GM21390 (cell line): ENCODE measurements around the gene MINDY4B.

ENCODE experiments used
- ATAC-seq: cut with Tn5 transposase; IDR thresholded peaks from one replicate; pipeline ENCODE4 v1.9.1; 2021; ENCODE audit not compliant: unreplicated experiment

The MINDY4B gene

DNA sequence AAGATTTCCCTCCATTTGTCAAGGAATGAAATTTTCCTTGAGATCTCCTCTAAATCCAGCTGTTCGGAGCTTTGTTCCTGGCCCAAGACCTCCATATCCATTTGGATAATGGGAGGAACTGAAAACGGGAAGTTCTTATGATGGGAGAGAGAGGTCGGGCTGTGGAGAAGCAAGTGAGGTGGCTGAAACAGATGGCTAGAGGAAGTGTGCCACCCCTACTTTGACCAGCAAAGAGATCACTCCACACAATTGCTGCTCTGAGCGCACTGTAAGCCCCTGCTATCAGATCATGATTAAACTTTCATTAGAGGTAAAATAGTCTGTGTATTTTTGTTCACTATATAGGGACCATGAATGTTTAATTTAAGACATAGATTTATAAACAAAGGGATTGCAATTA lies at the start of gene MINDY4B:
TSS of gene MINDY4B (minus strand) at position 101 of the 400 bp plus-strand sequence. CDS start at position 101, 0 bp downstream.
- ATAC-seq: no peak

DNA sequence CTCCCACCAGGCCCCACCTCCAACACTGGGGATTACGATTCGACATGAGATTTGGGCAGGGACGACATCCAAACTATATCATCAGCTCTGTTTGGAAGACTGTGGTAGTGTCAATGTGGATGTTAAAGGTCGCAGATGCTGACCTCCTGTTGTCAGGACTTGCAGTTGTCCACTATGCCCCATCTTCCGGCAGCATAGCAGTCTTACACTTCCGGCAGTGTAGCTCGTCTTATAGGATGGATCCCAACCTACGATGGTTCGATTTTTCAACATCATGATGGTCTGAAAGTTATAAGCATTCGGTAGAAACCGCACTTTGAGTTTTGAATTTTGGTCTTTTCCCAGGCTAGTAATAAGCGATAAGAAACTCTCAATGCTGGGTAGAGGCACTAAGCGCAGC lies 46.7 kb upstream of the MINDY4B start:
- no peak for ATAC-seq

DNA sequence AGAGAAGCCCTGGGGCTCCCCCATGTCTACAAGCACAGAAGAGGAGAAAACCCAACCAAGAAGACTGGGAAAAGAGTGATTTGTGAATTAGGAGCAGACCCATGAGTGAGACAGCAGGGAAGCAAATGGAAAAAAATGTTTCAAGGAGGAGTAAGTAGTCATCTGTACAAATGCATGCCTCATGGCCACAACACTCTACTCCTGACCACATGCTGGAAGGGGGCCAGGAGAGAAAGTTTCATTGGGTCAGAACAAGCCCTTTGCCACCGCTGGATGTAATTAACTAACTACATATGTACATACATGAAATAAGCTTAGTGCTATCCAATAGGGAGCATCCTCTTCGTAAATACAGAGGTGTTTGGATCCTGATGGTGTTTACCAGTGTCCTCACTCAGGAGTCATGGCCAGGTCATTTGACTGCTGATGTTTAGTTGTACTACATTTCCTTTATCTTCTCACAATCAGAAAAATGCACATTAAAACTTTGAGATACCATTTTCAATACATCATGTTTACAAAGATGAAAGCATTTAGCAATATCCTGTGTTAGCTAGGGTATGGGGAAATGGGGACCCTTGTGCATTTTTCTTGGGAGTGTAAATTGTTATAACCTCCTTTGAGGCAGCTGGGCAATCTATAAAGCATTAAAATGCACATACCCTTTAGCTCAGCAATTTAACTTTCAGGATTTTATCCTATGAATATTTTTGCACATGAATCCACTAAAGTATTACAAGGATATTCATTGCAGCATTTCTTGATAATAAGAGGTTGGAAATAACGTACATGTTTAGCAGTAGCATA lies 40.2 kb upstream of the MINDY4B start:
- ATAC-seq: no peak

DNA sequence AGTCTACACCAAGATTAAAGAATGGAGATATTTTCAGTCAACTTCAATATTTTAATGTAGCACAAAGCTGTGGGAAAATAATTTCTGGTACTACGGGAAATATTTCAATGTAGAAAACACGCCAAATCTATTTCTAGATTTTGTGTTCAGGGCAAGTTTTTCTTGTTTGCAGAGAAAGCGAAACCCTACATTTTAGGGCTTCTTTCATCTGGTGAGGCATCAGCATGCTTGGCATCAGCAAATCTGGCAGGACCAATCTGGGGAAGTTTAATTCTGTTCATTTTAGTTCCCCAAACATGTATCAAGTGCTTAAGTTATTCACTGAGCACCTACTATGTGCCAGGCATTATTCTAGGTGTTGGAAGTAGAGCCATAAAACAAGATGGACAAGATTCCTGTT lies 37.0 kb upstream of the MINDY4B start:
- no peak for ATAC-seq

DNA sequence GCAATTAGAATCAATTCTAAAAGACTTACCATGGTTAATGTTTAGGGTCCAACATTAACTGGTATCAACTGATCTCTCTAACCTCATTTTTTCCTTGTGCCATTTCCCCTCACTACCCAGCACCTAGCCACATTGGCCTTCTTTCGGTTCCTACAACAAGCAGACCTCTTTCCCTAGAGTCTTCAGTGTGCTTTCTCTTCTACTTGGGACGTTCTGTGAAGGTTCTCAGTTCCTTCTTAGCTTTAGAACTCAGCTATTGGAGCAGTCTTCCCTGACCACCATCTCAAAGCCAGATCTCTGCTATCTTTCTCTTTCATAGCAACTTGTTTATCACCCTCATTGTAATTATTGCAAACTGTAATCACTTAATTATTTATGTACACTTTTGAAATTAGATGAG lies 31.5 kb upstream of the MINDY4B start:
- peak; percentile 94 for ATAC-seq

DNA sequence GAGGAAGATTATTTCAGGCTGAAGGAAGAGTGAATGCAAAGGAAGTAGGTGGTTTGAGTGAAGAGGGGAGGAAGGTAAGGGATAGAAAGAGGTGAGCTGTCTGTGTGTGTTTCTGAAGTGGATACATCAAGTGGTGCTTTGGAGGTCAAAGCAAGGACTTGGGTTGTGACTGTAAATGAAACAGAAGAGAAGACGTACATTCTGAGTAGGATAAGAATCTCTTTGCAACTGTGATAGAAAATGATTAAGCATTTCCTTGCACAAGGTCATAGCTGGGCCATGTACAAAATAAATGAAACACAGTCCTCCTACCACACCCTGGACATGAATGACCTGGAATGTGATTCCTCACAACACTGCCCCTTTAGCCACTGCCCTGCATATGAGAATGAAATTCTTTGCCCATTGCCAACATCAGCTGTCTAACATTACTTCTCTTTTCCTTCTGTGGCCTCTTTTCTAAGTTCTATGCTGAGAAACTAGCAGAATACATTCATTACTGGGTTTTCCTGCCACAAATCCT lies 28.3 kb upstream of the MINDY4B start:
- no peak for ATAC-seq

DNA sequence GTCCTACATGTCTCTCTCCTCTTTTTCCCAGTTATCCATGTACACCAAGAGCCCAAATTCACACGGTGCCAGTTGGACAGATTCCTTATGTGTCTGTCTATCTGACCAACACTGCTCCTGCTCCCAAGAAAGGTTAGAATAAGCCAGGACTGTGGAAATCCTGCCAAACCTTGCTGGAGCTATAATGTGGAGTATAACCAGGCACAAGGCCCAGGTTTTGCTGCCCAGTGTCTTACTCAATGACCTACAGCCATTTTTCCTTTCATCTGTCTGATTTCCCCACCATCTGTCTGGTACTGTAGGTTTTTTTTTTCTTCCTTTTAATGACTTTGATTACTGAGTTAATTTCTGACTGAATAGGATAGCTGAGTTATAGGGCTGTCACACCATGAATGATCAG lies 26.5 kb upstream of the MINDY4B start:
- ATAC-seq: no peak

DNA sequence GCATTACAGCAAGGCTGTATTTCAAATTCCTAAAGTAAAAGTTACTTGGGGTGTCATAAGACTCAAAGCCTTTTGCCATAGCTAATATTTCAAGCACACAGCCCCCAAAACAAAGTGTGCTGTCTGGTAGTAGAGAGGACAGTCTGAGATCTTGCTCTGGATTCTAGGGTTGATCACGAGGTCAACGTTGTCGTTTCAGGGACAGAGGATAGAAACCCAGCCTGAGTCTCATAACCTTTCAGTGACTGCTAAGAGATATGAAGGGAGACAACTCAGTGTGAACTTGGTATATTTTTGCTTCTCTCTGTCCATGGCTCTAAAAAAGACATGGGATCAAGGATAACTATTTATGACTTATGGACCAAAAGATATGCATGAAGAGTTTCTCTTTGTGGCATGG lies 25.6 kb upstream of the MINDY4B start:
- no peak for ATAC-seq

DNA sequence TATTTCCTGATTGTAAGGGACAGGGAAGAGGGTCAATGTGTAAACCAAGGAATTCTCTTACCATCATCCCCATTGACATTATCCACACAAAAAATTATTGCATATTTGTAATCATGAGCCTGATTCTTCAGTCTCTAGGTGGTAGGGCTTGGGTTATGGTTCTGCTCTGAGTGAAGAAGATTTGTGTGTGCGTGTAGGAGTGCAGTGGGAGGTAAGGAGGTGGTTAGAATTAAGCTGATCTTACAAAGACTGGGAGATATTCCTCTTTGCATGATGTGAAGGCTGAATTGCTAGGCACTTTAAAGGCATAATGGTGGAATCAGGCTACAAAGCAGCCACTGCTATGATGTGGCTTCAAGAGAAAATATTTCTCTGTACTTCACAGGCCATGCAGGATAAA lies 23.0 kb upstream of the MINDY4B start:
- no peak for ATAC-seq

DNA sequence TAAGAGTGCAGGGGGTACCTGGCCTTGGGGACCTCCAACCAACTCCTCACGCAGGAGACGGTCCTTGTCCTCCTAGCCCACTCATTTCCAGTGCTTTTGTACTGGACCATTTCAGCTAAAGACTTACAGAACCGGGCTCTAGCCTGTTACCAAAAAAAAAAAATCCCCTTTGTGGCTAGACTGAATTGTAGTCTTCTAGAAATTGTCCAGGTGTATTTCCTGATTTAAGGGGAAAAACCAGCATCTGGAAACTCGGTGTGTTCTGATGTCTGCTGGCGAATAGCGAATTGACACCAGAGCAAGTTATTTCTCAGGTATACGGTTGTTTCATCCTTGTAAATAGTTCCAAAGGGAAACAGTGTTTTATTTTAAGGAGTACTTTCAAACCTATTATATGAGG lies 21.1 kb upstream of the MINDY4B start:
- no peak for ATAC-seq

DNA sequence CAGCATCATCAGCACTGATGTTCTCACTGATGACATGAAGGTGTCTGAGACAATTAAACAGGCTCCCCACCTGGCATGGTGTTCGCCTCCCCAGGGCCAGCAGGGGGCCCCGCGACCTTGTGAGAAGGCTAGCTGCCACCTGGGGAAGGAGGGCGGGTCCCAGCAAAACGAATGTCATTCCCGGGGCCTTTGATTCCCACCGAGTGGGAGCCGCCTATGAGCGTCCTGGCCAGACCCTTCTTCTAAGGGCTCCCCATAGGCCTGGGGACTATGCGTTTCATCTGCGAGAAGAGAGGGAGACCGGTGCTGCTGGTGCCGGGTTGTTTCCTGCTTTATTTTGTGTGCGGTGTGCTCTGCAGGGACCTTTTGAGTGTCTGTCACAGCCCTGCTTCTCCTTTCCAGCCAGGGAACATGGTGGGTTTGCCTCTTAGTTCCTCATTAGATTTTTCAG lies 20.5 kb upstream of the MINDY4B start:
- peak; percentile 89 for ATAC-seq

DNA sequence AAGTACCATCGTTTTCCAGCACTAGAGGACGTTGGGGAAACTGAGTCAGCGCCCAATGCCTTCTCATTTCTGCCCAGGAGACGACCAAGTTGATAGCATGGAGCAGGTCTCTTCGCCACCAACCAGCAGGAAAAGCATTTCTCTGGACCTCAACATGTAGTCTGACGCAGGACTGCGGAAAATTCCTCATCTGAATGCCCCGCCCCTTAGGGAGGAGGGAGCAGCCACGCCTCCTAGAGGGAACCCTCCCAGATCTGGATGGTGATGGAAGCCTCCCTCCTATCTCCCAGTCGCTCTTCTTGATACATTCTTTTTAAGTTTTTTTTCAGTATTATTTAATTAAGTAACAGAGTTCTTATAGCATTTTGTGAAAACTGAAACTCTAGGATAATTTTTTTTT lies 17.4 kb upstream of the MINDY4B start:
- no peak for ATAC-seq

DNA sequence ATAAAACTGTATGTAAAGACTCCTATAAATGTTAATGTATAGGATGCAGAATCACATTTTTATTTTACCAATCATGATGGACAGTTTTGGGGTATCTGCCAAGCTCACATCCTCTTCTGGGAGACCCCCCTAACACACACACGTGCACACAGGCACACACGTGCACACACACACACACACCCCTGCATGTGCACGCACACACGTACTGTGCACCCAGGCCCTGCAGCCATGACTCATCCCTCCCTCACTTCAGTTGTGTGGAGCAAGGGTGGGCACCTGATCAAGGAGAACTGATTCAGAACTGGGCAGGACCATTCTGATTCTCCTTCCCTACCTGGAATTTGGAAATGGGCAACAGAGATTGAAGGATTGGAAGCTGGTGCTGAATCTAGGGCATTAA lies 16.0 kb upstream of the MINDY4B start:
- ATAC-seq: no peak

DNA sequence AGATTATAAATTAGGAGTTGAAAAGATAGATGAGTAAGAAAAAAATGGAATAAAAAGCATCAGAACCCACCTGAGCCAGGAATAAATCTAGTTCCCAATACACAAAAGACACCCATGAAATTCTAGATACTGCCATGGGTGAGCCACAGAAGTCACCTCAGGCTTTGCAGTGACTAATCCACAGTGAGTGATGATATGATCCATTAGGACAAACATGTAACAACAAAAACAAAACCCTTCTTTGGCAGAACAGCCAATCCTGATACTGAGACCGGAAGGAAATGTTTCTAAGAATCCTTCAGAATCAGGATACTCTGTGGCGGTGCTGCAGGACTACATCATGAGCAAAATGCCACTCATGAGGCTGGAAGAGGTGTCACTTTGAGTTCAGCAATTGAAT lies 15.0 kb upstream of the MINDY4B start:
- ATAC-seq: no peak

DNA sequence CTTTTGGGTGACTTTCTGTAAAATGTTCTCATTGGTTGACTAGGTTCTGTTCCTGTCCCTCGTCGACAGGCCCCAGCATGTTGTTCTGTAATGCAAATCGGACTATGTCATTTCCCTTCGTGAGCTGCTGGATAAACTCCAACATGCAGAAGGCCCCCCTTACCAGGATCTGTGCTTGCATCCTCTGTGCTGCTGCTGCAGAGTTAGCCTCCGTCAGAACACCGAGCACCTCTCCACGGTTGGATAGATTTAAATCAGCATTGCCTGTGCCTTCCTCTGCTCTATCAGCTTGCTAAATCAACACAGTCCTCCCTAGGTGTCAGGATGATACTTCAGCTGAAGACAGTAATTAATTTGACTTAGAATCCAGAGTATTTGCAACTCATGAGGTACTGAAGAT lies 12.7 kb upstream of the MINDY4B start:
- ATAC-seq: no peak

DNA sequence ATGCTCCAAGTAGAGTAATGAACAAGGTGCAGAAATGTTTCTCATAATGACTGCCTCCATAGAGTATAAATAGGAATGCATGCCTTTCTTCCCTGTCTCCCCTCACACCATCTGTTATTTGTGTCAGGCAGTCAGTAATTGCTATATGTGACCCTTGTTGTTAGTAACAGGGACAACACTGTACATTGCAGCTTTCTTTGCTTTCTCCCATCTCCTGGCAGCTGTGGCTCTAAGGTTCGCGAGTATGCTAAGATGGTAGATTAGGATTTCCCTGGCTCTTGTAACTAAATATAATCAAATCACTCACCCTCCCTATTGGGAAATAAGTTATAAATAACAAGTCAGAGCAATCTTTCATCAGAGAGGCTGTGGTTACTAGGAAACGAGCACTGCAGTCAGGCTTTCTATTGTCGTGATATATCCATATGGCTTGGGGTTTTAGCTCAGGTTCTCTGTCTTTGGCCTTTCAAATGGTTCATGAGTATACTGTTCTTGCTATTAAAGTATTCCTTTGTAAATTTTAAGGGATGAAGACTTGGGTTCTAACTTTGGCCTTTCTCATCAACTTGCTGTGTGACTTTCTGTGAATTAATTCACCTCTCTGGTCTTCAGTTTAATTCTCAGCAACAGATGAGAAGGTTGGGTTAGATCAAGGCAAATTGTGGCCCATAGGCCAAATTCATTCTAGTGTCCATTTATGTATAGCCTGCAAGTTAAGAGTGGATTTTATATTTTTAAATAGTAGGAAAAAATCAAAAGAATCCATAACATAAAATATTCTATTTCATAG lies 8.1 kb upstream of the MINDY4B start:
- no peak for ATAC-seq

DNA sequence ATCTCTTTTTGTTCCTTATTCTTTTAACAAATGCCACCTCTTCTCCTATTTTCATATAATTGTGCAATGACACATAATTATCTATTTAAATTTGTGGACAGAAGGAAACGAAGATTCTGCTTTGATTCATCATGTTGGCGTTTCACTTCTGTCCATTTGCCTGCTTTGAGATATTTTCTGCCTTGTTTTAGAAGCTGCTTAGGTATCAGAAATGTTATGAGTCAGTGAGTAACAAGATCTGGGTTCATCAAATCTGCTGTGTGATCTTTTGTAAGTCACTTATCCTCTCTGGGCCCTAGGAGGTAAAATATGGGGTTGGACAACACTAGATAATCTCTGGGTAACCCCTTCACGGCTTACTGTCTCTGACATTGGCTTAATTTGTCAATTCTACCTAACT lies 7.3 kb upstream of the MINDY4B start:
- peak; percentile 69 for ATAC-seq

DNA sequence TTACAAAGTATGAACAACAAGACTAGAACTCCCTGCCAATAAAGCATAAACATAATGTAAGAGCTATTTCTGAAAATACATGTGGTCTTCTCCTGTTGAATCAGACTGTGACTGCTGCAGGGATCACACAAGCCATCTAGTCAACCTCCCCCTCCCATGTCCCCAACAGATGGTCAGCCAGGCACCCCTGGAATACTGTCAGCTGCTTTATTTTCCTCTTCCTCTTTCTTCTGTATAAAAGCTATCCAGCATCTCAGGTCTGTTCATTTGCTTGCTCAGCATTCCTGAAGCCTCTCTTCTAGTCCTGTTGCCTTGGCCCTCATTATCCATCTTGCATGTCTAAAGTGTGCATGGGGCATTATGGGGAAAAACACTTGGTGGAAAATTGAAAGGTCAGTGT lies 6.5 kb upstream of the MINDY4B start:
- no peak for ATAC-seq

DNA sequence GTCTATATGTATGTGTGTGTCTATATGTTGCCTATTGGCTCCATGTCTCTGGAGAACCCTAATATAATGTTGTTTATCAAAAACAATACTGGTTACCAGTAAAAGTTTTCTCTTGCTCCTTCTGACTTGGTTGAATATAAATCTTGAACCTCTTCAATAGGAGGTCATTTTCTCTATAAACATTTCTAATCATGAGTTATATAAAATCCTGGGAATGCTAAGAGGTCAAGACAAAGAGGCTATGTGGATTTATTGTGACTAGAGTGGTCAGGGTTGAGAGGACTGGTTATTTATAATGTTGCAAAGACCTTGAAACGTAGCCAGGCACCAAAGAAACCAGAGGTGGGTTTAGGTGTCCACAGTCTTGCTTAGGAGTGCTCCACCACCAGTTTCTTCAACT lies 1.2 kb upstream of the MINDY4B start:
- no peak for ATAC-seq

DNA sequence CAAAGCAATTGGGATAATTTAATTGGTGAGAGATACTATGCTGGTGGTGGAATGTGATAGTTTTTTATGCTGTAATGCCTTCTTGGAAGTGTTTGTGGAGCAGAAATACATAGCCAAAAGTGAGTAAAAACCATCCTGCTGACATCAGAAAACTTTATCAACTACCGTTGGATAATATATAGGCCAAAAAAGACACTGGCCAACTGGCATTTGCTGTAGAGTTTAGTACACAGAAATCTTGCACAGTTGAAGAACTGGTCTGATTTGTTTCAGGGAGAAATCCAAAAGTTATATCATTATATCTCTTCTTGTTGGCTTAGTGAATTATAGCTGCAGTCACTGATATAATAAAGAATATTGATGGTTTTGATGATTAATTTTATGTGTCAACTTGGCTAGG lies 507 bp upstream of the MINDY4B start:
- no peak for ATAC-seq

DNA sequence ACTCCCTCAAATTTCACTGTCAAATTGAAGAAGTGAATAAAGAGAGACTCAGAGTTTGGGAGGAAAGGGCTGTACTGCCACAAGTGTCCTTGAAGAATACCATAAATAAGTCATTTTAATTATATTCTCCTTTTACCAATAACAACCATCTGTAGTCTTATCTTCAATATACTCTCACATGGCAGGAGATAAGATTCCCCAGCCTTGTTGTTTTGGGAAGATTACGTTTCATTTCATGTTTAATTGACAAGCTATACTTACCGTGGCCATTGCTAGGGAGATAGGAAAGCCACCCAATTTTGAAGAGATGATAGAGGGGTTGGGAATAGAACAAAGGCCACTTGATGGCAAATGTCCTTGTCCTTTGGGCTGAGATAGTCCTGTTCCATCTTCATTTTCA lies 2.3 kb downstream of the MINDY4B start:
- no peak for ATAC-seq

DNA sequence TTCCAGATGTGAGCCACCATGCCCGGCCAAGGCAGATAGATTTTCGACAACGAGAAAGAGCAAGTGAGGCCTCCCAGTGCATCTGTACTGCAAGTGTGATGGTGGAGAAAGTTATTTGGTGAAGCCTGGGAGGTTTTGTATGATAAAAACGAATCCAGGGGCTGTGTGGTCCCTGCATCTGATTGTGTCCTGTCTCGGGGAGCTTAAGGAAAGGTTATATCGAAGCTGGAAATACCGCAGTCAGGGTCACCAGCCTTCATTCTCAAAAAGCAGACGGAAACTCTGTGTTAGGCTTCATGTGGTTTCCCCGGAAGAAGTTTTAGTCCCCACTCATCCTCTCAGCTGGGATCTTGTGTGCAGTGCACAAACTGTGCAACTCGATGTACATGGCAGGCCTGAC lies 3.4 kb downstream of the MINDY4B start:
- no peak for ATAC-seq
